PC-3 (cell line): ENCODE data around the gene TNFSF15. TPM values are rescaled to one million over a fixed set of nuclear protein-coding genes. Genes with fewer than 3 reads are reported as not detected.

Source experiments
- ATAC-seq: fragments of 200-7000 bp; cut with Tn5 transposase; 2 replicates; pipeline ENCODE4 v1.9.1; 2020; ENCODE audit warnings: mild to moderate bottlenecking, moderate library complexity
- BruUV-seq: library from RNA; stranded (reverse); fragments of 400-500 nt; replicated peaks from 2 replicates; lab custom pipeline; 2021; lab: Mats Ljungman, UMichigan
- CTCF ChIA-PET: fragments of 300-600 bp; sonication (Branson Sonifier 250); formaldehyde crosslinking; loops from one replicate; lab custom pipeline; 2022; ENCODE audit warnings: antibody characterized with exemption; lab: Charles Lee
- POLR2A ChIA-PET: fragments of 300-600 bp; sonication (Branson Sonifier 250); formaldehyde crosslinking; loops from one replicate; lab custom pipeline; 2022; ENCODE audit warnings: antibody characterized with exemption; ENCODE audit not compliant: unreplicated experiment; lab: Charles Lee
- DNase-seq: peaks from one replicate; pipeline ENCODE4 v3.0.0-alpha.2; 2015
- H2AFZ ChIP-seq: fragments of 300-600 bp; sonication (generic); 2 replicates; pipeline ENCODE4 v1.6.0; 2016; ENCODE audit warnings: antibody characterized with exemption, low read length
- H3F3A ChIP-seq: fragments of 300-600 bp; sonication (generic); one replicate; pipeline ENCODE4 v1.6.0; 2017; ENCODE audit warnings: antibody characterized with exemption, low read length, control low read depth, mild to moderate bottlenecking; ENCODE audit not compliant: unreplicated experiment
- H3K27ac ChIP-seq: fragments of 300-600 bp; sonication (generic); 2 replicates; pipeline ENCODE4 v1.5.1; 2016; ENCODE audit warnings: mild to moderate bottlenecking, low read length
- H3K27me3 ChIP-seq: fragments of 300-600 bp; sonication (generic); 2 replicates; pipeline ENCODE4 v1.6.1; 2016; ENCODE audit warnings: low read length, mixed read lengths
- H3K36me3 ChIP-seq: fragments of 300-600 bp; sonication (generic); 2 replicates; pipeline ENCODE4 v1.6.1; 2016; ENCODE audit warnings: low read depth, mixed run types, low read length, mixed read lengths
- H3K4me1 ChIP-seq: fragments of 300-600 bp; sonication (generic); 2 replicates; pipeline ENCODE4 v1.5.1; 2016; ENCODE audit warnings: low read length; ENCODE audit not compliant: insufficient read depth
- H3K4me2 ChIP-seq: fragments of 300-600 bp; sonication (generic); 2 replicates; pipeline ENCODE4 v1.6.0; 2016; ENCODE audit warnings: low read length
- H3K4me3 ChIP-seq: fragments of 300-600 bp; sonication (generic); 2 replicates; pipeline ENCODE4 v1.5.1; 2016; ENCODE audit warnings: mild to moderate bottlenecking, low read length, mixed read lengths
- H3K79me2 ChIP-seq: fragments of 300-600 bp; sonication (generic); 2 replicates; pipeline ENCODE4 v1.6.1; 2017; ENCODE audit warnings: low read length, mixed read lengths
- H3K9ac ChIP-seq: fragments of 300-600 bp; sonication (generic); 2 replicates; pipeline ENCODE4 v1.6.0; 2016; ENCODE audit warnings: mild to moderate bottlenecking, low read length
- H3K9me2 ChIP-seq: fragments of 300-600 bp; sonication (generic); replicated peaks from 2 replicates; pipeline ENCODE4 v1.6.1; 2016; ENCODE audit warnings: mixed run types, low read length, mixed read lengths
- H3K9me3 ChIP-seq: fragments of 300-600 bp; sonication (generic); 2 replicates; pipeline ENCODE4 v1.6.1; 2016; ENCODE audit warnings: low read length, mixed read lengths
- H4K20me1 ChIP-seq: fragments of 300-600 bp; sonication (generic); 2 replicates; pipeline ENCODE4 v1.6.1; 2016; ENCODE audit warnings: low read length, mixed read lengths
- EZH2 ChIP-seq: fragments of 300-600 bp; sonication (generic); IDR thresholded peaks from one replicate; pipeline ENCODE4 v1.6.1; 2017; ENCODE audit warnings: antibody characterized with exemption, mild to moderate bottlenecking, low read length; ENCODE audit not compliant: unreplicated experiment
- EZH2phosphoT487 ChIP-seq: fragments of 300-600 bp; sonication (generic); IDR thresholded peaks from 2 replicates; pipeline ENCODE4 v1.6.1; 2018; ENCODE audit warnings: mild to moderate bottlenecking, antibody characterized with exemption, low read length, borderline replicate concordance
- intact Hi-C: fragments of 100-400 bp; cut with micrococcal nuclease; formaldehyde crosslinking; loops from 2 replicates; pipeline ENCODE4 v1.9.0; 2023
- total RNA-seq: library from RNA; depleted of rRNA; stranded (reverse); fragments of >200 nt; gene quantifications from 2 replicates; pipeline ENCODE4 v1.2.3, GENCODE V29; 2014
- TF ChIP-seq, protein P1 (sequence below): fragments of 300-600 bp; sonication (generic); conservative IDR thresholded peaks from 2 replicates; pipeline ENCODE4 v1.5.1; 2017; ENCODE audit warnings: antibody characterized with exemption, low read depth, mild to moderate bottlenecking, low read length

The TNFSF15 gene
- total RNA-seq, 1 experiment from 2014 or later = 2.2 TPM

DNA sequence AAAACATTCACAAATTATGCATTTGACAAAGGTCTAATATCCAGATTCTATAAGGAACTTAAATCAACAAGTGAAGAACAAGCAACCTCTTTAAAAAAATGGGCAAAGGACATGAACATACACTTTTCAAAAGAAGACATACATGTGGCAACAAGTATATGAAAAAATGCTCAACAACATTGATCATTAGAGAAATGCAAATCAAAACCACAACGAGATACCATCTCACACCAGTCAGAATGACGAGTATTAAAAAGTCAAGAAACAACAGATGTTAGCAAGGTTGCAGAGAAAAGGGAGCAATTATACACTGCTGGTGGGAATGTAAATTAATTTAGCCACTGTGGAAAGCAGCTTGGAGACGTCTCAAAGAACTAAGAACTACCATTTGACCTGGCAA lies 38.9 kb upstream of the TNFSF15 start:
- Histone ChIP-seq H3K36me3 (no peaks in the 10 kb centered on the region), H3K9me2 (no peaks in the 10 kb centered on the region), H3K4me2 (no peak overlapping the region), H3K9me3 (no peaks in the 10 kb centered on the region), H3K4me3 (no peak overlapping the region), H3K27me3 (no peaks in the 10 kb centered on the region), H3K27ac (no peak overlapping the region), H2AFZ (no peak overlapping the region), H4K20me1 (no peaks in the 10 kb centered on the region), H3K4me1 (0 out of 2 replicates have a peak, but pooled peaks cover under 1% of the 10 kb centered on the region), H3F3A (no peaks in the 10 kb centered on the region), H3K9ac (no peak overlapping the region), H3K79me2 (no peaks in the 10 kb centered on the region)
- intact Hi-C loops = no loop called here
- ATAC-seq (no peak), DNase-seq (no peak)
- BruUV-seq = no TSS peak
- CTCF ChIA-PET = no interaction called here
- POLR2A ChIA-PET = no interaction called here
- no peak for TF ChIP-seq EZH2phosphoT487
- TF ChIP-seq, protein P1, sequence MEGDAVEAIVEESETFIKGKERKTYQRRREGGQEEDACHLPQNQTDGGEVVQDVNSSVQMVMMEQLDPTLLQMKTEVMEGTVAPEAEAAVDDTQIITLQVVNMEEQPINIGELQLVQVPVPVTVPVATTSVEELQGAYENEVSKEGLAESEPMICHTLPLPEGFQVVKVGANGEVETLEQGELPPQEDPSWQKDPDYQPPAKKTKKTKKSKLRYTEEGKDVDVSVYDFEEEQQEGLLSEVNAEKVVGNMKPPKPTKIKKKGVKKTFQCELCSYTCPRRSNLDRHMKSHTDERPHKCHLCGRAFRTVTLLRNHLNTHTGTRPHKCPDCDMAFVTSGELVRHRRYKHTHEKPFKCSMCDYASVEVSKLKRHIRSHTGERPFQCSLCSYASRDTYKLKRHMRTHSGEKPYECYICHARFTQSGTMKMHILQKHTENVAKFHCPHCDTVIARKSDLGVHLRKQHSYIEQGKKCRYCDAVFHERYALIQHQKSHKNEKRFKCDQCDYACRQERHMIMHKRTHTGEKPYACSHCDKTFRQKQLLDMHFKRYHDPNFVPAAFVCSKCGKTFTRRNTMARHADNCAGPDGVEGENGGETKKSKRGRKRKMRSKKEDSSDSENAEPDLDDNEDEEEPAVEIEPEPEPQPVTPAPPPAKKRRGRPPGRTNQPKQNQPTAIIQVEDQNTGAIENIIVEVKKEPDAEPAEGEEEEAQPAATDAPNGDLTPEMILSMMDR = no peak
- no peak for TF ChIP-seq EZH2

DNA sequence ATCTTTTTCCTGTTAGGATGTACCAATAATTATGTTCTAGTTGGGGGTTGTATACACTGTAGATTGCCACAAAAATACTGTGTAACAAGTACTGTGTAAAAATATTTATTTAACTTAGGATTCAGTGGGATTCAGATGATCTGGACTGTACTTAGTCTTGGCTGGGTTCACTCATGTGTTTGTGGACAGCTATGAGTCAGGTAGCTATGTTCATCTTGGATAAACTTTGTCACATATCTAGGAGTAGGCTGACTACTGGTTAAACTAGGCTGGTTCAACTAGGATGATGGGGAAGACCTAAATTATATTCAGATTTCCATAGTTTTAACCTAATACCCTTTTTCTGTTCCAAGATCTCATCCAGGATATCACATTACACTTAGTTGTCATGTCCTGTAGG lies 32.1 kb upstream of the TNFSF15 start:
- H3K9me2 ChIP-seq = no peaks in the 10 kb centered on the region
- no peaks in the 10 kb centered on the region for H3K36me3 ChIP-seq
- ChIA-PET POLR2A (no interaction called here), CTCF (interaction anchor here (0.7 kb wide), 1 partner anchor 1733 kb away, joined by 9 read pairs; no protein-coding TSS in a partner anchor)
- H2AFZ ChIP-seq = no peak overlapping the region
- H3K27ac ChIP-seq = no peak overlapping the region
- no peaks in the 10 kb centered on the region for H3K79me2 ChIP-seq
- no peaks in the 10 kb centered on the region for H3K27me3 ChIP-seq
- H3F3A ChIP-seq = no peaks in the 10 kb centered on the region
- H4K20me1 ChIP-seq = no peaks in the 10 kb centered on the region
- ATAC-seq (peak; percentile 91), DNase-seq (peak; percentile 59)
- H3K9me3 ChIP-seq = no peaks in the 10 kb centered on the region
- H3K4me1 ChIP-seq = peaks cover 9% of the 10 kb centered on the region
- no peak overlapping the region for H3K4me3 ChIP-seq
- H3K4me2 ChIP-seq = 0 out of 2 replicates have a peak overlapping the region, but pooled peaks have one; percentile 3
- BruUV-seq = no TSS peak
- TF ChIP-seq, protein P1 = no peak
- TF ChIP-seq EZH2 (no peak), EZH2phosphoT487 (no peak)
- no peak overlapping the region for H3K9ac ChIP-seq
- intact Hi-C loops = no loop called here

DNA sequence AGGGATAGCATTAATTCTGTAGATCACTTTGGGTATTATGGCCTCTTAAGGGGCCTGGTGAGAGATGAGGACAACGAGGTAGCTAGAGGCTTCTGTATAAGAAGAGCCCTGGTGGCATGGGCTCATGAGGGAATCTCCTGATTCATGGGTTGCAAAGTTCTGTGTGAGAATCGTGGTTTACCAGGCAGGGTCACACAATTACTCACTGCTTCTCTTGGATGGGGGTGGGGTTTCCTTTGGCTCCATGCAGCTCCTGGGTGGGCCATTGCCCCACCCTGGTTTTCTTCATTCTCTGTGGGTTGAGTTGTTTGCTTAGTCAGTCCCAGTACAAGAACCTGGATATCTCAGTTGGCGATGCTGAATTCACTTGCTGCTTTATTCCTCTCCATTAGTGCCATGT lies 30.9 kb upstream of the TNFSF15 start:
- Histone ChIP-seq H3K27me3 (no peaks in the 10 kb centered on the region), H3K79me2 (no peaks in the 10 kb centered on the region), H4K20me1 (no peaks in the 10 kb centered on the region), H3K4me3 (no peak overlapping the region), H3K4me1 (peaks cover 9% of the 10 kb centered on the region), H3F3A (no peaks in the 10 kb centered on the region), H3K36me3 (no peaks in the 10 kb centered on the region), H3K4me2 (no peak overlapping the region), H3K27ac (no peak overlapping the region), H3K9ac (no peak overlapping the region), H3K9me2 (no peaks in the 10 kb centered on the region), H2AFZ (no peak overlapping the region), H3K9me3 (no peaks in the 10 kb centered on the region)
- ChIA-PET CTCF (no interaction called here), POLR2A (no interaction called here)
- intact Hi-C loops = no loop called here
- no TSS peak for BruUV-seq
- DNase-seq (peak; percentile 17), ATAC-seq (no peak)
- TF ChIP-seq, protein P1 = no peak
- TF ChIP-seq EZH2 (no peak), EZH2phosphoT487 (no peak)
